ENCODE measurements around the gene CHML.
A peak's percentile ranks its signal among the peaks of the same experiment; 100 is the strongest.
"Not testable (repeated sequence)": the region's sequence is repeated elsewhere in the genome, so short reads cannot be mapped to it uniquely, and the experiment has no call there.

CHML gene, protein sequence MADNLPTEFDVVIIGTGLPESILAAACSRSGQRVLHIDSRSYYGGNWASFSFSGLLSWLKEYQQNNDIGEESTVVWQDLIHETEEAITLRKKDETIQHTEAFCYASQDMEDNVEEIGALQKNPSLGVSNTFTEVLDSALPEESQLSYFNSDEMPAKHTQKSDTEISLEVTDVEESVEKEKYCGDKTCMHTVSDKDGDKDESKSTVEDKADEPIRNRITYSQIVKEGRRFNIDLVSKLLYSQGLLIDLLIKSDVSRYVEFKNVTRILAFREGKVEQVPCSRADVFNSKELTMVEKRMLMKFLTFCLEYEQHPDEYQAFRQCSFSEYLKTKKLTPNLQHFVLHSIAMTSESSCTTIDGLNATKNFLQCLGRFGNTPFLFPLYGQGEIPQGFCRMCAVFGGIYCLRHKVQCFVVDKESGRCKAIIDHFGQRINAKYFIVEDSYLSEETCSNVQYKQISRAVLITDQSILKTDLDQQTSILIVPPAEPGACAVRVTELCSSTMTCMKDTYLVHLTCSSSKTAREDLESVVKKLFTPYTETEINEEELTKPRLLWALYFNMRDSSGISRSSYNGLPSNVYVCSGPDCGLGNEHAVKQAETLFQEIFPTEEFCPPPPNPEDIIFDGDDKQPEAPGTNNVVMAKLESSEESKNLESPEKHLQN

DNA sequence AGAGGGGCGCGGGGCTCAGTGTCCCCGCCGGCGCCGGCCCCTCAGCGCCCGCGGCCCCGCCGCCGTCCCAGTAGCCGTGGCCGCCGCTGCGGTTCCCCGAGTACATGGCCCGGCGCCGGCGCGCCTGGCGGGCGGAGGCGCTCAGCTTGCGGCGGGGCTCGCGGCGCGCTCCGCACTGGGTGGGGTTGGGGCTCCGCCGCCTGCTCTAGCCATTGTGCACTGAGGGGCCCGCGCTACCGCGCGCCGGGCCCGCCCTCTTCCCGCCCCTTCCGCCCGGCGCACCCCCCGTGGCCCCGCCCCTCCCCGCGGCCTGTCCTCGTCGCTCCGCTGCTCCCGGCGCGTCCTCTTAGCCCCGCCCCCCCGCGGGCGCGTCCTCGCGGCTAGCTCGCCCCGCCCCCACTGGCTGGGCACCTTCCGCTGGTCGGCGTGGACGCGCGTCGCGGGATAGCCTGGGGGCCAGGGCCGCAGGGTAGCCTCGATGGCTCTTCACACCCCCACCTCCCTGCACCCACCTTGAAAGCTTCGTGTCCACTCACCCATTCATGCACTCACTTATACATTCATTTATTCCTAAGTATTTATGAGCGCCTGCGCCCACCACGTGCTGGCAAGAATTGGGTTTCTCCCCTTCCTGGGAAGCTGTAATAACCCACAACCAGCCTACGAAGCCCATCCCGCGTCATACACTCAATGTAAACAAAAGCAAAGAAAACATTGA lies at the start of gene CHML, which contains the start of gene OPN3:
CHML (minus strand) TSS at position 221 of the 718 bp plus-strand sequence. CDS start 4,603 bp downstream, outside the sequence.
OPN3 (minus strand) TSS at position 221 of the 718 bp plus-strand sequence; CDS start at position 106, 115 bp downstream.
- DNase-seq (ENCODE audit: low read depth) = peak; percentile 76

GRCh38 chr1:241688940-241689368 lies 48.8 kb upstream of the CHML start:
- no peak for DNase-seq (ENCODE audit: low read depth)

- DNase-seq (ENCODE audit: low read depth) = no peak
Observed at GRCh38 chr1:241684108-241684507, 43.9 kb upstream of the CHML start.

DNA sequence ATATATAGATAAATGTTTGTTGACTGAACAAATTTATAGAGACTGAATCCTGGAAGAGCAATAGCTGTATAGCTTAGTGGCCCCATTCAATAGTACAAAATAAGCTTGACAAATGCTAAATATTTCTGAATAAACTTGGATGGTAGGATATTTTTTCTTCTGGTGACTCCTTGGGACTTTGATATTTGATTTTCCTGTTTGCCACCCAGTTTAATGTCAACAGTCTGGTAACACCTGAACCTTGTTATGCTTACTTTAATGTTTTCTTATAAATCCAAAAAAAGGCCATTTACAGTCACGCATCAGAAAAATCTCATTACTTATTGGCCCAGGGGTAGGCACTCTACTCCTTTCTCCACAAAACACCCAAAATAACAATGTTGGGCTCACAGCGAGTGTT lies 42.8 kb upstream of the CHML start:
- no peak for DNase-seq (ENCODE audit: low read depth)

GRCh38 chr1:241681861-241682448 lies 41.8 kb upstream of the CHML start:
- not testable (repeated sequence) for DNase-seq (ENCODE audit: low read depth)

DNA sequence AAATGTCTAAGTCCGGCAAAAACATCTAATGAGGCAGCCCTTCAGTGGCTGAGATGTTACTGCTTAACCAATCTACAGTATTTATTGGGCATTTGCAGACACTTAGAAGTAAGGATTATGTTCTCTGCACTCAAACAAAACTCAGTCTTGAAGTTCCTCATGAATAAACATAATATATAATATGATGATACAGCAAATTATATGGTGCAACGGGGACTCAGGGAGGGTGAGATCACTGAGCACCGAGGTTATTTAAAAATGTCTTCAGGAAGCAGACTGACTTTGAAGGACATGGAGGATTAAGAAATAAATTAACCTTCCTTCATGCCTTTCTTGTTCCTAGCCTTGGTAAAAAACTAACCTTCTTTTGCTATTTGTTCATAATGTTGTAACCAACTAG lies 39.8 kb upstream of the CHML start:
- DNase-seq (ENCODE audit: low read depth) = no peak

GRCh38 chr1:241679404-241679803 lies 39.2 kb upstream of the CHML start:
- DNase-seq (ENCODE audit: low read depth) = no peak

- no peak for DNase-seq (ENCODE audit: low read depth)
Observed at GRCh38 chr1:241678536-241678935, 38.4 kb upstream of the CHML start.

DNA sequence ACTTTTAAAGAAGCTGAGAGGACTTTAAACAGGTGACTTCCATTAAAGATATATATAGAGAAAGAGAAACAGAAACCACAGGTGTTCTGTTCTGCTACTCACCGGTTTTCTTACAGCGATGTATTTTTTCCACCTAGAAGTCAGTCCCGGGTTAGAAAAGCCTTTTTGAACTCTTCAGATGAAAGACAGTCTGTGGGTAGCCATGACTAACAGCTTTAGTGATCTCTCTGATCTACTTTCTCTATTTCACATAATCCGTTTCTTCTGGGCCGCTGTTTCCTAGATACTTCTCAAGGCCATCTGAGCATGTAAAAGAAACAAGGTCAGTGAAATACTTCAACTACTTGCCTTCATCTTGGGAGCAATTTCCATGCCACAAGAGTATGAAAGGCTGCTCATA lies 37.0 kb upstream of the CHML start:
- DNase-seq (ENCODE audit: low read depth) = no peak

DNA sequence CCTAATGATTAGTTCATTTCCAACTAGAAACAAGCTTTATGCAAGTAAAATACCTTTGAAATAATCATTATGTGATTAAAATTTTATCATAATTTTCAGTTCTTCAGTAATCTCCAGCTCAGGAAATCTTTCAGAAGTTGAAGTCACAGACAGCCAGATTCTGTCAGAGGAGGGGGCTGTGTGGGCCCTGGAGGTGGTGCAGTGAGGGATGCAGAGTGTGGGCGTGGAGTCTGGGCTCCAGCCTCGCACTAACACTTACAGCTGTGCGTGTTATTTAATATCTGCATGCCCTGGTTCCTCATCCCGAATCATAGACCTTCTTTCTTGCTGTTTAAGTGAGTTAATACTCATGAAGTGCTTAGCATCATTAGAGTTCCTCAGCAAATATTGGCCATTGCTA lies 35.8 kb upstream of the CHML start:
- no peak for DNase-seq (ENCODE audit: low read depth)

DNA sequence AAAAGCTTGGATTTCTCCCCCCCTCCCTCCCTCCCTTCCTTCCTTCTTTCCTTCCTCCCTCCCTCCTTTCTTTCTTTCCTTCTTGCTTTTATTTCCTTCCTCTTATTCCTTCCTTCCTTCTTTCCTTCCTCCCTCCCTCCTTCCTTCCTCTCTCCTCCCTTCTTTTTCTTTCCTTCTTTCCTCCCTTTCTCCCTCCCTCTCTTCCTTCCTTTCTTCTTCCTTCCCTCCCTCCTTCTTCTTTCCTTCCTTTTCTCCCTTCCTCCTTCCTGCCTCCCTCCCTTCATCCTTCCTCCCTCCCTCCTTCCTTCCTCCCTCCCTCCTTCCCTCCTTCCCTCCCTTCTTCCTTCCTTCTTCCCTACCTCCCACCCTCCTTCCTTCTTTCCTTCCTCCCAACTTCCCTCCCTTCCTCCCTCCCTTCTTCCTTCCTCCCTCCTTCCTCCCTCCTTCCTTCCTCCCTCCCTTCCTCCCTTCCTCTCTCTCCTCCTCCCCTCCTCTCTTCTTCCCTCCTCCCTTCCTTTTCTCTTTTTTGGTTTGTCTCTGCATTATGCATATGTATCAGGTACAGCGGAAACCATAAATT lies 34.7 kb upstream of the CHML start:
- DNase-seq (ENCODE audit: low read depth) = no peak

- no peak for DNase-seq (ENCODE audit: low read depth)
Observed at GRCh38 chr1:241672301-241672700, 32.1 kb upstream of the CHML start.

GRCh38 chr1:241666419-241666818 lies 26.2 kb upstream of the CHML start:
- DNase-seq (ENCODE audit: low read depth) = no peak

- DNase-seq (ENCODE audit: low read depth) = no peak
Observed at GRCh38 chr1:241660424-241660972, 20.3 kb upstream of the CHML start.

- DNase-seq (ENCODE audit: low read depth) = not testable (repeated sequence)
Observed at GRCh38 chr1:241659016-241659415, 18.8 kb upstream of the CHML start.

DNA sequence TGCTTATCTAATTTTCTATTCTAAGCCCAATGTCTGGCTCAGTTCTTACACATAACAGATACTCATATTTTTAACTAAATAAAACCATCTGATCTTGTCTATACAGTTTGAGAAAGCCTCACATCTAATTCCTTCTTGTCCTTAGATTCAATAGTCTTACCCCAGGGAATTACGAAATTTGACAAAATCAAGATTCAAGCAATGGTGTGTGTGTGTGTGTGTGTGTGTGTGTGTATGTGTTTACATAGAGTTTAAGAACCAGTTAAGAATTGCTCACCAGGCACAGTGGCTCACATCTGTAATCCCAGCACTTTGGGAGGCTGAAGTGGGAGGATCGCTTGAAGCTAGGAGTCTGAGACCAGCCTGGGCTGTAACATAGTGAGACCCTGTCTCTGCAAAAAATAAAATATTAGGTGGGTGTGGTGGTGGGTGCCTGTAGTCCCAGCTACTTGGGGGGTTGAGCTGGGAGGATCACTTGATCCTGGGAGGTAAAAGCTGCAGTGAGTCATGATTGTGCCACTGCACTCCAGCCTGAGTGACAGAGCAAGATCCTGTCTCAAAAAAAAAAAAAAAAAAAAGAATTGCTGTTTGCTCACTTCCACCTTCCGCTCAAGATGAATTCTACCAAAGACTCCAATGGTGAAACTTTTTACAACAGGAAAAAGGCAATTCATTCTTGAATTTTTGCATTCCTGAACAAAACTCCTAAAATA lies 18.1 kb upstream of the CHML start:
- DNase-seq (ENCODE audit: low read depth) = no peak

- DNase-seq (ENCODE audit: low read depth) = no peak
Observed at GRCh38 chr1:241654641-241655040, 14.5 kb upstream of the CHML start.

GRCh38 chr1:241654019-241654418 lies 13.8 kb upstream of the CHML start:
- no peak for DNase-seq (ENCODE audit: low read depth)

- DNase-seq (ENCODE audit: low read depth) = no peak
Observed at GRCh38 chr1:241652012-241652411, 11.8 kb upstream of the CHML start, which contains the start of gene WDR64. Gene WDR64, plus strand, starts transcription at chr1:241652281. Its CDS starts 204 bp downstream, at chr1:241652485.

- no peak for DNase-seq (ENCODE audit: low read depth)
Observed at GRCh38 chr1:241648159-241648558, 8.0 kb upstream of the CHML start.

- no peak for DNase-seq (ENCODE audit: low read depth)
Observed at GRCh38 chr1:241647658-241648057, 7.5 kb upstream of the CHML start.

Measured in CMK (cell line).